Measurements from ENCODE around the gene HIPK2. TPM values are rescaled to one million over a fixed set of nuclear protein-coding genes. Genes with fewer than 3 reads are reported as not detected.

The HIPK2 gene
- total and polyA plus RNA-seq, 2 experiments from 2014 or later: 7.3 to 16.9 TPM

DNA sequence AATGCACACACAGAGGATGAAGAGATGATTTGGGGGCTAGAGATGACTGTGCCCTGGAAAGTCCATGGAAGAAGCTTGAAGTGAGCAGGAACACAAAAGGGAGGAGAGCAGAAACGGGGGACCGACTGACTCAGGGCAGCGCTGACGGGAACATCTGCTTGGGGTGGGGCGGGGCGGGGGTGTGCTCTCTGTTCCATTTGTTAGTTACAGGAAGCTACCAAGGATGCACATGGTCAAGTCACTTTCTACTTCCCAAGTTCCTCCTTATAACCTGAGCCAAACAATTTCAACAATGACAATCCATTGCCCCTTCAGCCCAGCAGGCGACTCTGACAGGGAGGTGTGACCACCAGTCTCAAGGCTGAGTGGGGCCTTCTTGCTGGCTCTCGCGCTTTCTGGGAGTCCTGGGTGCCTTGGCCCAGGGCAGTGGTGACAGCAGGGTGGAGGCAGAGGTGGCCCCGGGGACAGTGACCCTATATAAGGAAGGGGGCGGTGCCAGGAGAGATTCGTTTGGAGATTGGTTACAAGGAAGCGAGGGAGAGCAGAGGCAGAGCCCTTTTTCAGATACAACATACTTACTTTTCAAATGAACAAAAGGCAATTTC, 214.7 kb downstream of the HIPK2 start (continued):
- TF ChIP-seq ZNF462 (CRISPR knock-in tag; IDR thresholded peaks at IDR 0.05): no peak
- no peak for TF ChIP-seq EZH2 (IDR thresholded peaks at IDR 0.05; ENCODE audit: low read depth, unreplicated experiment)
- TF ChIP-seq STAT1 (IDR thresholded peaks at IDR 0.05; ENCODE audit: unreplicated experiment): no peak
- TF ChIP-seq, protein P1, sequence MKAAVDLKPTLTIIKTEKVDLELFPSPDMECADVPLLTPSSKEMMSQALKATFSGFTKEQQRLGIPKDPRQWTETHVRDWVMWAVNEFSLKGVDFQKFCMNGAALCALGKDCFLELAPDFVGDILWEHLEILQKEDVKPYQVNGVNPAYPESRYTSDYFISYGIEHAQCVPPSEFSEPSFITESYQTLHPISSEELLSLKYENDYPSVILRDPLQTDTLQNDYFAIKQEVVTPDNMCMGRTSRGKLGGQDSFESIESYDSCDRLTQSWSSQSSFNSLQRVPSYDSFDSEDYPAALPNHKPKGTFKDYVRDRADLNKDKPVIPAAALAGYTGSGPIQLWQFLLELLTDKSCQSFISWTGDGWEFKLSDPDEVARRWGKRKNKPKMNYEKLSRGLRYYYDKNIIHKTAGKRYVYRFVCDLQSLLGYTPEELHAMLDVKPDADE (IDR thresholded peaks at IDR 0.05): no peak
- no peak for TF ChIP-seq EZH2phosphoT487 (IDR thresholded peaks at IDR 0.05; ENCODE audit: unreplicated experiment)

DNA sequence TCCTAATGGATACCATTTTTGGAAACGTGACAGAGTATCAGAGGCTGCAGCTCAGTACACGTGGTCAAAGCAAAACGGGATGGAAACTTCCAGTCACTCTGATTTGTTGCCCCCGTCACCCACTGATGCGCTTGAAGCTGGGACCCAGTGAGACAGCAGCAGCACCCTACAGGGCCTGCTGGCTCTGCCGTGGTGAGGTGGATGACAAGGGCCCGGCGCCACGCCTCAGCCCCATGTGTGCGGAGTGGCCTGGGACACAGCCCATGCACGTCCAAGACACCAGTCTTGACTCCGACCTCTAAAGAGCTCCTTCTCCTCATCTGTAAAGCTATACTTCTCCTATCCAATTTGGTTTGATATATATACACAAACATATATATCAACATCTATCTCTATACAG, 215.3 kb downstream of the HIPK2 start:
- ATAC-seq: no peak
- Histone ChIP-seq H2AFZ (no peak overlapping the region), H3K36me3 (ENCODE audit: insufficient read depth) (no peaks in the 10 kb centered on the region), H3K4me2 (no peak overlapping the region), H3K4me1 (ENCODE audit: insufficient read depth) (peaks cover 15% of the 10 kb centered on the region), H3K9me2 (ENCODE audit: insufficient read depth) (no peaks in the 10 kb centered on the region), H3K79me2 (replicated peaks; ENCODE audit: insufficient read depth) (no peaks in the 10 kb centered on the region), H3K27me3 (ENCODE audit: insufficient read depth) (no peaks in the 10 kb centered on the region), H3F3A (replicated peaks; ENCODE audit: low read depth) (no peaks in the 10 kb centered on the region), H3K4me3 (no peak overlapping the region), H4K20me1 (replicated peaks; ENCODE audit: insufficient read depth) (no peaks in the 10 kb centered on the region), H3K27ac (ENCODE audit: low read depth) (no peak overlapping the region)
- Mint-ChIP-seq H3K27me3 (ENCODE audit: insufficient read depth, low read depth, poor library complexity) (peaks cover 3% of the 10 kb centered on the region), H3K4me3 (no peak overlapping the region), H3K36me3 (ENCODE audit: low read depth) (no peaks in the 10 kb centered on the region), H3K4me1 (peaks cover 16% of the 10 kb centered on the region), H3K27ac (no peak overlapping the region), H3K9me3 (no peaks in the 10 kb centered on the region; the same call in 1 of the 3 replicates)
- TF ChIP-seq STAT1 (IDR thresholded peaks at IDR 0.05; ENCODE audit: unreplicated experiment) (no peak), EZH2 (IDR thresholded peaks at IDR 0.05; ENCODE audit: low read depth, unreplicated experiment) (no peak), CREB1 (CRISPR knock-in tag; IDR thresholded peaks at IDR 0.05; ENCODE audit: low read depth) (no peak), JUNB (IDR thresholded peaks at IDR 0.05; ENCODE audit: unreplicated experiment) (no peak), EZH2phosphoT487 (IDR thresholded peaks at IDR 0.05; ENCODE audit: unreplicated experiment) (no peak), NANOG (IDR thresholded peaks at IDR 0.05; ENCODE audit: borderline replicate concordance) (no peak)
- no peak for DNase-seq (ENCODE audit: low spot score)

All from GM23338 (cell line).